ENCODE results near the gene ABCC5. TPM values are rescaled to one million over a fixed set of nuclear protein-coding genes. Genes with fewer than 3 reads are reported as not detected.

The ABCC5 gene
- total and polyA plus RNA-seq, 7 donors: 24.5 to 94.2 (median 59.6) TPM

DNA sequence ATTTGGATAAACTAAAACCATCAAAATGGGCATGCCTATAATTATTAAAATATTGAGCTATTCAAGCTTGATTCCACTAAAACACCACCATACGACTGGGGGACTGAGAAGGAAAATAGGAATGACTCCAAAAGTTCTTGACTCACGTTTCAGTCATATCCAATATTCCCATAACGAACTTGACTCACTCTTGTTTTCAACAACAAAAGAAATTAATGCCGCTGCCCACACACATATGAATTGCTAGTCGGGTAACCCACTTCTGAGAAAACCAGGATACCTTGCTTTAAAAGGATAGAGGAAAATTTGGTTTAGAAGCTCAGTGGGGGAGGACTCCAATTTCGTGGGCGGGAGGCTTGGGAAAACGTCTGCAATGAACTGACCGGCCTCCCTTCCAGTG lies 40.3 kb upstream of the ABCC5 start:
- Histone ChIP-seq H3K9me3 (no peaks in the 10 kb centered on the region), H3K4me3 (no peak overlapping the region), H3K4me1 (no peaks in the 10 kb centered on the region), H3K36me3 (ENCODE audit: insufficient read depth in 1 of 2, low read depth in 1 of 2) (no peaks in the 10 kb centered on the region), H3K27ac (no peak overlapping the region), H3K27me3 (ENCODE audit: insufficient read depth in 3 of 3, low read length in 2 of 3) (no peaks in the 10 kb centered on the region)
- DNase-seq: no peak
- no peak for TF ChIP-seq CTCF (IDR thresholded peaks at IDR 0.05)
- ATAC-seq: no peak
- 42 to 56% (median 48%) methylated on average over 9 of the region's 9 CpGs for WGBS, 3 donors
- intact Hi-C loops (cut with DNase I): no loop called here

GRCh38 chr3:184052767-184053166 lies 35.1 kb upstream of the ABCC5 start, which contains the start of gene HTR3C:
TSS of gene HTR3C (plus strand) at chr3:184053047. CDS start at chr3:184053081, 34 bp downstream.
- no peaks in the 10 kb centered on the region for H3K36me3 ChIP-seq (ENCODE audit: insufficient read depth in 1 of 2, low read depth in 1 of 2)
- no peaks in the 10 kb centered on the region for H3K27me3 ChIP-seq (ENCODE audit: insufficient read depth in 3 of 3, low read length in 2 of 3)
- TF ChIP-seq CTCF (IDR thresholded peaks at IDR 0.05): no peak
- H3K4me3 ChIP-seq: no peak within 1 kb of the TSS
- intact Hi-C loops (cut with DNase I): no loop called here
- H3K27ac ChIP-seq: no peak within 1 kb of the TSS
- ATAC-seq: no peak
- H3K9me3 ChIP-seq: no peaks in the 10 kb centered on the region
- no peak for DNase-seq
- WGBS, 3 donors: 52 to 56% (median 53%) methylated on average over 4 of the region's 4 CpGs
- H3K4me1 ChIP-seq: no peaks in the 10 kb centered on the region

DNA sequence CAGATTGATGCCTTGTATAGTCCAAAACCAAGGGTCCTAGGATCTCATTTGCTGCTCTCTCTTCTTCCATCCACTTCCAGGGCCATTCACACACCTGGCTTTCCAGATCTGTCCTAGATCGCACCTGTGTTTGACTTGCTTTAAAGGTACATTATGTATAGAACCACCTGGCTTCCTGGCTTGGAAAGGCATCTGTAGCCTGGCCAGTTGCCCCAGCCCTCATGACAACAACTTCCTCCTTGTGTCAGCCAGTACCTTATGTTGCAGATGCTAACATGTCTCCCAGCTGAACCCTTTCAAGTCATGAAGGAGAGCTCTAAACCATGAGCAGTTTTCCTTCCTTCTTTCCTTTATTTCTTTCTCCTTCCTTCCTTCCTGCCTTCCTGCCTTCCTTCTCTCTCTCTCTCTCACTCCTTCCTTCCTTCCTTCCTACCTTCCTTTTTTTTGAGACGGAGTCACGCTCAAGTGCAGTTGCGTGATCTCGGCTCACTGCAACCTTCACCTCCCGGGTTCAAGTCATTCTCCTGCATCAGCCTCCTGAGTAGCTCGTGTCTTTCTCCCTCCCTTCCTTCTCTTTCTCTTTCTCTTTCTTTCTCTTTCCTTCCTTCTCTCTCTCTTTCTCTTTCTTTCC lies 32.6 kb upstream of the ABCC5 start:
- H3K27ac ChIP-seq: no peak overlapping the region
- no peaks in the 10 kb centered on the region for H3K36me3 ChIP-seq (ENCODE audit: insufficient read depth in 1 of 2, low read depth in 1 of 2)
- H3K27me3 ChIP-seq (ENCODE audit: insufficient read depth in 3 of 3, low read length in 2 of 3): no peaks in the 10 kb centered on the region
- no peaks in the 10 kb centered on the region for H3K9me3 ChIP-seq
- DNase-seq: no peak
- WGBS, 3 donors: 81 to 89% (median 85%) methylated on average over 7 of the region's 7 CpGs
- no peaks in the 10 kb centered on the region for H3K4me1 ChIP-seq
- TF ChIP-seq CTCF (IDR thresholded peaks at IDR 0.05): no peak
- intact Hi-C loops (cut with DNase I): no loop called here
- H3K4me3 ChIP-seq: no peak overlapping the region
- ATAC-seq: no peak

GRCh38 chr3:184045995-184046394 lies 28.3 kb upstream of the ABCC5 start:
- H3K27me3 ChIP-seq (ENCODE audit: insufficient read depth in 3 of 3, low read length in 2 of 3): no peaks in the 10 kb centered on the region
- no peak for TF ChIP-seq CTCF (IDR thresholded peaks at IDR 0.05)
- no peak for ATAC-seq
- no peaks in the 10 kb centered on the region for H3K9me3 ChIP-seq
- intact Hi-C loops (cut with DNase I): no loop called here
- no peak for DNase-seq
- no peaks in the 10 kb centered on the region for H3K36me3 ChIP-seq (ENCODE audit: insufficient read depth in 1 of 2, low read depth in 1 of 2)
- 89 to 91% (median 89%) methylated on average over 5 of the region's 5 CpGs for WGBS, 3 donors
- no peaks in the 10 kb centered on the region for H3K4me1 ChIP-seq
- no peak overlapping the region for H3K4me3 ChIP-seq
- H3K27ac ChIP-seq: no peak overlapping the region

DNA sequence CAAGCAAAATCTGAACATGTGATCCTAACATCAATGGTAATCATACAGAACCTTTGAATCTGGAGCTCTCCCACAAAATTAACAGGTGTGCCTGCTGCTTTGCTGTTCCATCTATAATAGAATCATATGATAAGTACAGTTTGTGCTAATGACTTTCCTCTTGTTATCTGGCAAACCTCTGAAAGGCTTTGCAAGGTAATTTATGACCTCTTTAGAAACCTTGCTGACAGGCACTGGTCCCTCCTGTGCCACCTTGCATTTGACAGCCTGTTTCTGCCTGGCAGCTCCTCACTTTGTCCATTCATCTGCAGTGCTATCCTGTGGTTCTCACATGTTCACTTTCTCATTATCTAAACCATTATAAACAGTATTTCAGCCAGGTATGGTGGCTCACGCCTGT lies 24.9 kb upstream of the ABCC5 start:
- WGBS, 3 donors: 84 to 100% (median 96%) methylated on average over 1 of the region's 1 CpG
- intact Hi-C loops (cut with DNase I): no loop called here
- no peaks in the 10 kb centered on the region for H3K27me3 ChIP-seq (ENCODE audit: insufficient read depth in 3 of 3, low read length in 2 of 3)
- no peak overlapping the region for H3K4me3 ChIP-seq
- no peaks in the 10 kb centered on the region for H3K9me3 ChIP-seq
- no peak overlapping the region for H3K27ac ChIP-seq
- DNase-seq: no peak
- no peak for TF ChIP-seq CTCF (IDR thresholded peaks at IDR 0.05)
- no peaks in the 10 kb centered on the region for H3K4me1 ChIP-seq
- no peak for ATAC-seq
- no peaks in the 10 kb centered on the region for H3K36me3 ChIP-seq (ENCODE audit: insufficient read depth in 1 of 2, low read depth in 1 of 2)
